ENCODE data around the gene PTPRT. TPM values are rescaled to one million over a fixed set of nuclear protein-coding genes. Genes with fewer than 3 reads are reported as not detected.

Gene PTPRT
- total and polyA plus RNA-seq, 2 of the 13 experiments (the other 11 are each of a cell fraction or from before 2014, with no cell fraction given) = under 0.01 to 0.09 TPM

- in situ Hi-C loops (cut with HindIII; ENCODE audit: extremely low pct_ligation_motif_present, low pct_unique_long_range_greater_than_20kb) = no loop called here
- no TSS peak for BruUV-seq (replicated peaks)
- Histone ChIP-seq H3K4me3 (replicated peaks in 1 of 3; ENCODE audit: insufficient read depth in 1 of 3, low read depth in 2 of 3, low read length in 3 of 3) (no peak overlapping the region), H3K9me3 (ENCODE audit: low read length) (peaks cover 87% of the 10 kb centered on the region), H3K27me3 (ENCODE audit: control insufficient read depth in 1 of 2, insufficient read depth in 2 of 2, low read length in 2 of 2) (no peaks in the 10 kb centered on the region; a peak in 1 of 5 replicates), H3K4me2 (ENCODE audit: low read depth, low read length) (no peak overlapping the region), H3K79me2 (ENCODE audit: insufficient read depth, low read length) (no peaks in the 10 kb centered on the region), H4K20me1 (ENCODE audit: insufficient read depth, low read length) (no peaks in the 10 kb centered on the region), H2AFZ (ENCODE audit: low read length) (no peak overlapping the region), H3K27ac (ENCODE audit: extremely low read length, insufficient read depth, low read length) (no peak overlapping the region), H3K9ac (ENCODE audit: insufficient read depth, low read depth, low read length) (no peak overlapping the region), H3K36me3 (replicated peaks in 1 of 2; ENCODE audit: control insufficient read depth in 1 of 2, insufficient read depth in 2 of 2, low read length in 2 of 2) (no peaks in the 10 kb centered on the region), H3K4me1 (ENCODE audit: insufficient read depth, low read length) (no peaks in the 10 kb centered on the region)
- WGBS (ENCODE audit: low lambda C conversion rate) = 0% methylated on average over 1 of the region's 1 CpG
- ChIA-PET CTCF (ENCODE audit: low intra/inter-chr PET ratio, low total read pairs) (no interaction called here), POLR2A (no interaction called here)
- FAIRE-seq (no peak), ATAC-seq (no peak), DNase-seq (ENCODE audit: low spot score) (no peak)
- intact Hi-C loops (cut with micrococcal nuclease; ENCODE audit: unreplicated experiment) = no loop called here
- TF ChIP-seq SRSF1 (optimal IDR thresholded peaks at IDR 0.05; ENCODE audit: low read depth, low read length) (no peak), HNF1A (IDR thresholded peaks at IDR 0.05; ENCODE audit: low read depth) (no peak), HNF1A (CRISPR knock-in tag; IDR thresholded peaks at IDR 0.05; ENCODE audit: borderline replicate concordance) (no peak)
Measured at GRCh38 chr20:42628683-42629082, 561.0 kb downstream of the PTPRT start.

GRCh38 chr20:42613076-42613475 is 576.6 kb downstream of the PTPRT start:
- intact Hi-C loops (cut with micrococcal nuclease; ENCODE audit: unreplicated experiment) = no loop called here
- ChIA-PET POLR2A (no interaction called here), CTCF (ENCODE audit: low intra/inter-chr PET ratio, low total read pairs) (no interaction called here)
- no peaks in the 10 kb centered on the region for H3K4me1 ChIP-seq (ENCODE audit: insufficient read depth, low read length)
- ATAC-seq = no peak
- H3K9me3 ChIP-seq (ENCODE audit: low read length) = peaks cover 31% of the 10 kb centered on the region
- no peak overlapping the region for H3K27ac ChIP-seq (ENCODE audit: extremely low read length, insufficient read depth, low read length)
- no peak overlapping the region for H3K4me3 ChIP-seq (replicated peaks in 1 of 3; ENCODE audit: insufficient read depth in 1 of 3, low read depth in 2 of 3, low read length in 3 of 3)
- H3K36me3 ChIP-seq (replicated peaks in 1 of 2; ENCODE audit: control insufficient read depth in 1 of 2, insufficient read depth in 2 of 2, low read length in 2 of 2) = no peaks in the 10 kb centered on the region
- FAIRE-seq = no peak
- no peak for DNase-seq (ENCODE audit: low spot score)
- in situ Hi-C loops (cut with HindIII; ENCODE audit: extremely low pct_ligation_motif_present, low pct_unique_long_range_greater_than_20kb) = no loop called here
- no peak overlapping the region for H2AFZ ChIP-seq (ENCODE audit: low read length)
- BruUV-seq (replicated peaks) = no TSS peak
- WGBS (ENCODE audit: low lambda C conversion rate) = 5% methylated on average over 3 of the region's 3 CpGs
- no peaks in the 10 kb centered on the region for H3K79me2 ChIP-seq (ENCODE audit: insufficient read depth, low read length)
- no peak overlapping the region for H3K4me2 ChIP-seq (ENCODE audit: low read depth, low read length)
- H3K27me3 ChIP-seq (ENCODE audit: control insufficient read depth in 1 of 2, insufficient read depth in 2 of 2, low read length in 2 of 2) = no peaks in the 10 kb centered on the region
- H4K20me1 ChIP-seq (ENCODE audit: insufficient read depth, low read length) = no peaks in the 10 kb centered on the region
- TF ChIP-seq CCDC6 (CRISPR knock-in tag; IDR thresholded peaks at IDR 0.05) (no peak), AHR (CRISPR knock-in tag; IDR thresholded peaks at IDR 0.05) (no peak), THAP8 (CRISPR knock-in tag; IDR thresholded peaks at IDR 0.05; ENCODE audit: borderline replicate concordance) (no peak), DNMT1 (CRISPR knock-in tag; IDR thresholded peaks at IDR 0.05) (no peak), PCBP2 (optimal IDR thresholded peaks at IDR 0.05; ENCODE audit: low read depth, low read length, poor library complexity, severe bottlenecking) (no peak), ATAD3A (CRISPR knock-in tag; IDR thresholded peaks at IDR 0.05) (no peak), KDM2A (CRISPR knock-in tag; IDR thresholded peaks at IDR 0.05; ENCODE audit: borderline replicate concordance, low read depth) (no peak), ZNF550 (CRISPR knock-in tag; IDR thresholded peaks at IDR 0.05; ENCODE audit: borderline replicate concordance) (no peak), SRF (IDR thresholded peaks at IDR 0.05; ENCODE audit: low read depth, low read length) (no peak)
- H3K9ac ChIP-seq (ENCODE audit: insufficient read depth, low read depth, low read length) = no peak overlapping the region
